ENCODE results near the gene CNNM2. TPM values are rescaled to one million over a fixed set of nuclear protein-coding genes. Genes with fewer than 3 reads are reported as not detected.

Gene CNNM2
- total RNA-seq, 1 experiment from 2014 or later, result 7.2 TPM

DNA sequence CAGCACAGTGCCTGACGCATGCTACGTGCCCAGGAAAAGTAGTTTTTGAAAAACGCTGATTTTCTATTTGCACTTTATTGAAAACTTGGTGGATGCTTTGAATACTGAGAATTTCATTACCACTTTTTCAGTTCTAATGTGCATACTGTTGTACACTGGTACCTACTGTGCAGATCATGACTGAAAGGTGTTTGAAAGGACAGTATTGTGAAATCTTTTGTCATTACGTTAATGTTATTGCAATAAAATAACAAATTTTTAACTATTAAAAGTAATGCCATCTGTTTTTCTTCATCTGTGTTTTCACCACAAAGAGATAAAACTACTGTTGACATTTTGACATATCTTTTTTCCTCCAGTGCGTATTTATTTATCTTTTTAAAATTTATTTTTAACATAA lies 42.1 kb downstream of the CNNM2 start:
- Histone ChIP-seq H3K4me3 (ENCODE audit: low read length) (no peak overlapping the region), H3K9ac (ENCODE audit: low read length) (no peak overlapping the region), H2AFZ (ENCODE audit: low read length) (no peak overlapping the region), H3K36me3 (ENCODE audit: low read depth, low read length) (no peaks in the 10 kb centered on the region), H3K27ac (ENCODE audit: low read length) (no peak overlapping the region), H3K4me1 (ENCODE audit: insufficient read depth, low read length) (0 out of 2 replicates have a peak, but pooled peaks cover 7% of the 10 kb centered on the region), H3K9me2 (replicated peaks; ENCODE audit: low read length) (no peaks in the 10 kb centered on the region), H3K9me3 (ENCODE audit: low read length) (no peaks in the 10 kb centered on the region), H3K27me3 (ENCODE audit: low read length) (no peaks in the 10 kb centered on the region), H3K79me2 (ENCODE audit: low read length) (no peaks in the 10 kb centered on the region), H3K4me2 (ENCODE audit: low read length) (no peak overlapping the region), H3F3A (ENCODE audit: low read length, unreplicated experiment) (no peaks in the 10 kb centered on the region), H4K20me1 (ENCODE audit: low read length) (no peaks in the 10 kb centered on the region)
- ChIA-PET CTCF (no interaction called here), POLR2A (ENCODE audit: unreplicated experiment) (no interaction called here)
- ATAC-seq (no peak), DNase-seq (no peak)
- no peak for TF ChIP-seq EZH2phosphoT487 (IDR thresholded peaks at IDR 0.05; ENCODE audit: borderline replicate concordance, low read length)
- no peak for TF ChIP-seq CTCF (conservative IDR thresholded peaks at IDR 0.05; ENCODE audit: low read depth, low read length)
- TF ChIP-seq EZH2 (IDR thresholded peaks at IDR 0.05; ENCODE audit: low read length, unreplicated experiment), result no peak
- no TSS peak for BruUV-seq (replicated peaks)
- intact Hi-C loops (cut with micrococcal nuclease), result no loop called here

DNA sequence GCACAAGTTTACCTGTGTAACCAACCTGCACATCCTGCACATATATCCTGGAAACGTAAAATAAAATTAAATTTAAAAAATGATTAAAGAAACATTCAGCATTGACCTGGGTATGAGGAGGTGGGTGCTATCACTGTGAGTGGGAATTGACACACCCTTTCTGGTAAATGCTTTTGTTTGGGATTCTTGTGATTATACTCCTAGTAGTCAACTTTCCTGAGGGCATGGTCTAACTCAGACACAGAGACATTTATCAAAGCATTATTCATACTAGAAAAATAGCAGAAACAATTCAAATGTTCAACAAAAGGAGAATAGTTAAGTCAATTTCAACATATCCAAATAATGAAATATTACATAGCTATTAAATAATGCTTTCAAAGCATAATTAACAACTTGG lies 44.2 kb downstream of the CNNM2 start:
- Histone ChIP-seq H3K36me3 (ENCODE audit: low read depth, low read length) (no peaks in the 10 kb centered on the region), H3K4me1 (ENCODE audit: insufficient read depth, low read length) (0 out of 2 replicates have a peak, but pooled peaks cover 7% of the 10 kb centered on the region), H3F3A (ENCODE audit: low read length, unreplicated experiment) (no peaks in the 10 kb centered on the region), H3K27ac (ENCODE audit: low read length) (no peak overlapping the region), H4K20me1 (ENCODE audit: low read length) (no peaks in the 10 kb centered on the region), H3K4me2 (ENCODE audit: low read length) (no peak overlapping the region), H3K9ac (ENCODE audit: low read length) (no peak overlapping the region), H3K79me2 (ENCODE audit: low read length) (no peaks in the 10 kb centered on the region), H3K9me3 (ENCODE audit: low read length) (no peaks in the 10 kb centered on the region), H3K27me3 (ENCODE audit: low read length) (no peaks in the 10 kb centered on the region), H3K4me3 (ENCODE audit: low read length) (no peak overlapping the region), H3K9me2 (replicated peaks; ENCODE audit: low read length) (no peaks in the 10 kb centered on the region), H2AFZ (ENCODE audit: low read length) (no peak overlapping the region)
- no TSS peak for BruUV-seq (replicated peaks)
- CTCF ChIA-PET, result no interaction called here
- POLR2A ChIA-PET (ENCODE audit: unreplicated experiment), result no interaction called here
- TF ChIP-seq CTCF (conservative IDR thresholded peaks at IDR 0.05; ENCODE audit: low read depth, low read length) (no peak), EZH2phosphoT487 (IDR thresholded peaks at IDR 0.05; ENCODE audit: borderline replicate concordance, low read length) (no peak), EZH2 (IDR thresholded peaks at IDR 0.05; ENCODE audit: low read length, unreplicated experiment) (no peak)
- ATAC-seq, result no peak
- DNase-seq, result no peak
- intact Hi-C loops (cut with micrococcal nuclease), result no loop called here

- ChIA-PET CTCF (no interaction called here), POLR2A (ENCODE audit: unreplicated experiment) (no interaction called here)
- Histone ChIP-seq H3K27me3 (ENCODE audit: low read length) (no peaks in the 10 kb centered on the region), H2AFZ (ENCODE audit: low read length) (no peak overlapping the region), H4K20me1 (ENCODE audit: low read length) (no peaks in the 10 kb centered on the region), H3K4me2 (ENCODE audit: low read length) (no peak overlapping the region), H3K9me3 (ENCODE audit: low read length) (no peaks in the 10 kb centered on the region), H3K4me1 (ENCODE audit: insufficient read depth, low read length) (0 out of 2 replicates have a peak, but pooled peaks cover 7% of the 10 kb centered on the region), H3F3A (ENCODE audit: low read length, unreplicated experiment) (no peaks in the 10 kb centered on the region), H3K36me3 (ENCODE audit: low read depth, low read length) (no peaks in the 10 kb centered on the region), H3K9ac (ENCODE audit: low read length) (no peak overlapping the region), H3K9me2 (replicated peaks; ENCODE audit: low read length) (no peaks in the 10 kb centered on the region), H3K27ac (ENCODE audit: low read length) (no peak overlapping the region), H3K4me3 (ENCODE audit: low read length) (no peak overlapping the region), H3K79me2 (ENCODE audit: low read length) (no peaks in the 10 kb centered on the region)
- TF ChIP-seq CTCF (conservative IDR thresholded peaks at IDR 0.05; ENCODE audit: low read depth, low read length) (no peak), EZH2 (IDR thresholded peaks at IDR 0.05; ENCODE audit: low read length, unreplicated experiment) (no peak), EZH2phosphoT487 (IDR thresholded peaks at IDR 0.05; ENCODE audit: borderline replicate concordance, low read length) (no peak)
- DNase-seq, result peak; percentile 17
- intact Hi-C loops (cut with micrococcal nuclease), result no loop called here
- peak; percentile 38 for ATAC-seq
- BruUV-seq (replicated peaks), result no TSS peak
These were observed 45.1 kb downstream of the CNNM2 start for GRCh38 chr10:102962951-102963755.
